ENCODE data around the gene RHOH.

- TF ChIP-seq, protein P1, sequence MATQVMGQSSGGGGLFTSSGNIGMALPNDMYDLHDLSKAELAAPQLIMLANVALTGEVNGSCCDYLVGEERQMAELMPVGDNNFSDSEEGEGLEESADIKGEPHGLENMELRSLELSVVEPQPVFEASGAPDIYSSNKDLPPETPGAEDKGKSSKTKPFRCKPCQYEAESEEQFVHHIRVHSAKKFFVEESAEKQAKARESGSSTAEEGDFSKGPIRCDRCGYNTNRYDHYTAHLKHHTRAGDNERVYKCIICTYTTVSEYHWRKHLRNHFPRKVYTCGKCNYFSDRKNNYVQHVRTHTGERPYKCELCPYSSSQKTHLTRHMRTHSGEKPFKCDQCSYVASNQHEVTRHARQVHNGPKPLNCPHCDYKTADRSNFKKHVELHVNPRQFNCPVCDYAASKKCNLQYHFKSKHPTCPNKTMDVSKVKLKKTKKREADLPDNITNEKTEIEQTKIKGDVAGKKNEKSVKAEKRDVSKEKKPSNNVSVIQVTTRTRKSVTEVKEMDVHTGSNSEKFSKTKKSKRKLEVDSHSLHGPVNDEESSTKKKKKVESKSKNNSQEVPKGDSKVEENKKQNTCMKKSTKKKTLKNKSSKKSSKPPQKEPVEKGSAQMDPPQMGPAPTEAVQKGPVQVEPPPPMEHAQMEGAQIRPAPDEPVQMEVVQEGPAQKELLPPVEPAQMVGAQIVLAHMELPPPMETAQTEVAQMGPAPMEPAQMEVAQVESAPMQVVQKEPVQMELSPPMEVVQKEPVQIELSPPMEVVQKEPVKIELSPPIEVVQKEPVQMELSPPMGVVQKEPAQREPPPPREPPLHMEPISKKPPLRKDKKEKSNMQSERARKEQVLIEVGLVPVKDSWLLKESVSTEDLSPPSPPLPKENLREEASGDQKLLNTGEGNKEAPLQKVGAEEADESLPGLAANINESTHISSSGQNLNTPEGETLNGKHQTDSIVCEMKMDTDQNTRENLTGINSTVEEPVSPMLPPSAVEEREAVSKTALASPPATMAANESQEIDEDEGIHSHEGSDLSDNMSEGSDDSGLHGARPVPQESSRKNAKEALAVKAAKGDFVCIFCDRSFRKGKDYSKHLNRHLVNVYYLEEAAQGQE (tag by site-specific recombination; IDR thresholded peaks at IDR 0.05), result no peak
- TF ChIP-seq RBAK (tag by site-specific recombination; IDR thresholded peaks at IDR 0.05) (no peak), CTCF (tag by site-specific recombination; IDR thresholded peaks at IDR 0.05) (no peak), ZNF560 (tag by site-specific recombination; IDR thresholded peaks at IDR 0.05; ENCODE audit: borderline replicate concordance) (no peak), ZNF155 (tag by site-specific recombination; IDR thresholded peaks at IDR 0.05) (no peak), ZNF561 (tag by site-specific recombination; IDR thresholded peaks at IDR 0.05; ENCODE audit: borderline replicate concordance) (no peak), TSHZ1 (tag by site-specific recombination; IDR thresholded peaks at IDR 0.05; ENCODE audit: borderline replicate concordance) (no peak)
Observed at GRCh38 chr4:40244606-40245005, 47.8 kb downstream of the RHOH start.
